ENCODE data around the gene CAPN12.

DNA sequence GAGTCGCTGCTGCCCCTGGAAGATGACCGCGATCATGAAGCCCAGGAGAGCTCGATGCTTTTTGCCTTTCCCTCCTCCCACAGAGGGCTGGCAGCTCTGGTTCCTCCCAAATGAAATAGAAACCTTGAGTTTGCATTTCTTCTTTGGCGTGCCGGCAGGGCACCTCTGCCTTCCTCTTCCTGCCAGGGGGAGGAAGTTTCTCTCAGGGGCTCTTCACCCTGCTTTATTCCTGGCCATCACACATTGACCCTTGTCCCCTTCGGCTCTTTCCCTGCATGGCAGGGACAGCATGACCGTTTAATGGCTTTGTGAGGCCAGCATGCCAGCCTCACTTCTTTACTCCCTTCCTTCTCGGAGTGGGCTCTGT is 49.0 kb downstream of the CAPN12 start:
- TF ChIP-seq, protein P1, sequence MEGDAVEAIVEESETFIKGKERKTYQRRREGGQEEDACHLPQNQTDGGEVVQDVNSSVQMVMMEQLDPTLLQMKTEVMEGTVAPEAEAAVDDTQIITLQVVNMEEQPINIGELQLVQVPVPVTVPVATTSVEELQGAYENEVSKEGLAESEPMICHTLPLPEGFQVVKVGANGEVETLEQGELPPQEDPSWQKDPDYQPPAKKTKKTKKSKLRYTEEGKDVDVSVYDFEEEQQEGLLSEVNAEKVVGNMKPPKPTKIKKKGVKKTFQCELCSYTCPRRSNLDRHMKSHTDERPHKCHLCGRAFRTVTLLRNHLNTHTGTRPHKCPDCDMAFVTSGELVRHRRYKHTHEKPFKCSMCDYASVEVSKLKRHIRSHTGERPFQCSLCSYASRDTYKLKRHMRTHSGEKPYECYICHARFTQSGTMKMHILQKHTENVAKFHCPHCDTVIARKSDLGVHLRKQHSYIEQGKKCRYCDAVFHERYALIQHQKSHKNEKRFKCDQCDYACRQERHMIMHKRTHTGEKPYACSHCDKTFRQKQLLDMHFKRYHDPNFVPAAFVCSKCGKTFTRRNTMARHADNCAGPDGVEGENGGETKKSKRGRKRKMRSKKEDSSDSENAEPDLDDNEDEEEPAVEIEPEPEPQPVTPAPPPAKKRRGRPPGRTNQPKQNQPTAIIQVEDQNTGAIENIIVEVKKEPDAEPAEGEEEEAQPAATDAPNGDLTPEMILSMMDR (IDR thresholded peaks at IDR 0.05), result no peak
- TF ChIP-seq POLR2A (IDR thresholded peaks at IDR 0.05), result no peak

Data from prostate gland (tissue), 2 donors.